H1 (cell line): Measurements from ENCODE around the gene GLIPR1. TPM values are rescaled to one million over a fixed set of nuclear protein-coding genes. Genes with fewer than 3 reads are reported as not detected.

Experiments used
- CTCF ChIA-PET: fragments of 300-600 bp; sonication (Branson Sonifier 250); formaldehyde crosslinking; loops from one replicate; lab custom pipeline; 2021; ENCODE audit not compliant: partially characterized antibody; lab: Charles Lee
- POLR2A ChIA-PET: fragments of 300-600 bp; sonication (Branson Sonifier 250); formaldehyde crosslinking; loops from one replicate; lab custom pipeline; 2021; ENCODE audit warnings: inconsistent platforms; ENCODE audit not compliant: partially characterized antibody; lab: Charles Lee
- DNase-seq, 2 experiments: peaks; one replicate each; pipeline versions ENCODE4 v3.0.0 to v3.0.0-alpha.2; 2010 to 2022; ENCODE audit warnings: low spot score in 2 of 2, low read depth in 1 of 2, mixed read lengths in 1 of 2
- FAIRE-seq: peaks from 2 replicates; lab custom pipeline; 2011; peaks lifted over from hg19 to GRCh38; lab: Jason Lieb, UNC
- H2AFZ ChIP-seq: 2 replicates; pipeline ENCODE4 v1.8.1; 2012; ENCODE audit warnings: low read length, inconsistent platforms
- H2AK5ac ChIP-seq: 2 replicates; pipeline ENCODE4 v1.6.1; 2013; ENCODE audit warnings: low read depth, low read length
- H2BK120ac ChIP-seq: replicated peaks from 2 replicates; pipeline ENCODE3; 2013; ENCODE audit warnings: low read depth, low read length, inconsistent platforms
- H2BK12ac ChIP-seq: 2 replicates; pipeline ENCODE4 v1.6.1; 2013; ENCODE audit warnings: low read depth, low read length
- H2BK15ac ChIP-seq: 2 replicates; pipeline ENCODE4 v1.6.1; 2013; ENCODE audit warnings: low read length
- H2BK20ac ChIP-seq: 2 replicates; pipeline ENCODE4 v1.6.1; 2013; ENCODE audit warnings: low read length
- H2BK5ac ChIP-seq: 2 replicates; pipeline ENCODE4 v1.6.1; 2013; ENCODE audit warnings: low read depth, low read length
- H3K14ac ChIP-seq: 2 replicates; pipeline ENCODE4 v1.6.1; 2013; ENCODE audit warnings: inconsistent platforms; ENCODE audit not compliant: insufficient read length
- H3K18ac ChIP-seq: 2 replicates; pipeline ENCODE4 v1.6.1; 2013; ENCODE audit warnings: low read length; ENCODE audit errors: extremely low read depth
- H3K23ac ChIP-seq: 2 replicates; pipeline ENCODE4 v1.6.1; 2013; ENCODE audit warnings: inconsistent platforms; ENCODE audit not compliant: insufficient read length
- H3K23me2 ChIP-seq: 2 replicates; pipeline ENCODE4 v1.6.1; 2013; ENCODE audit warnings: low read depth, low read length
- H3K27ac ChIP-seq: 2 replicates; pipeline ENCODE4 v1.6.1; 2011; ENCODE audit warnings: low read depth, low read length, inconsistent platforms
- H3K27me3 ChIP-seq, 4 experiments: replicated peaks in 1 of 4; 1 replicate in 1 of 4; 2 replicates in 3 of 4; pipeline versions ENCODE4 v1.6.1 to v1.8.1; 2011 to 2013; ENCODE audit warnings: low read length in 3 of 4, mild to moderate bottlenecking in 3 of 4, inconsistent platforms in 2 of 4, mixed read lengths in 2 of 4, moderate library complexity in 1 of 4; ENCODE audit not compliant: control insufficient read depth in 3 of 4, insufficient read depth in 3 of 4; ENCODE audit errors: extremely low read depth in 1 of 4
- H3K36me3 ChIP-seq, 4 experiments: 2 replicates each; pipeline versions ENCODE4 v1.6.1 to v1.8.1; 2011 to 2013; ENCODE audit warnings: mild to moderate bottlenecking in 4 of 4, low read length in 3 of 4, moderate library complexity in 2 of 4, control low read depth in 1 of 4, inconsistent platforms in 1 of 4; ENCODE audit not compliant: insufficient read depth in 4 of 4, control insufficient read depth in 2 of 4
- H3K4ac ChIP-seq: replicated peaks from 2 replicates; pipeline ENCODE3; 2013; ENCODE audit warnings: low read length, low read depth, mixed read lengths, inconsistent platforms; ENCODE audit not compliant: insufficient read length
- H3K4me1 ChIP-seq, 4 experiments: replicated peaks in 1 of 4; 1 replicate in 1 of 4; 2 replicates in 3 of 4; pipeline versions ENCODE4 v1.6.1 to v1.8.1; 2011 to 2013; ENCODE audit warnings: low read length in 3 of 4, inconsistent platforms in 2 of 4, mixed read lengths in 1 of 4; ENCODE audit not compliant: insufficient read depth in 4 of 4, control insufficient read depth in 3 of 4
- H3K4me2 ChIP-seq, 2 experiments: 2 replicates each; pipeline versions ENCODE4 v1.6.1 to v1.8.1; 2011 to 2013; ENCODE audit warnings: low read depth in 2 of 2, low read length in 2 of 2, control low read depth in 1 of 2, inconsistent platforms in 1 of 2, mild to moderate bottlenecking in 1 of 2; ENCODE audit not compliant: insufficient read depth in 1 of 2
- H3K4me3 ChIP-seq, 4 experiments: fragments of 200-600, 300-600 bp in 1 of 4; sonication (generic), shearing (Covaris generic), sonication (Bioruptor Twin) in 1 of 4; 2 replicates each; pipeline versions ENCODE4 v1.5.1 to v1.8.1; 2011 to 2016; ENCODE audit warnings: low read length in 4 of 4, low read depth in 3 of 4, control low read depth in 2 of 4, inconsistent platforms in 2 of 4, mild to moderate bottlenecking in 2 of 4, mixed read lengths in 1 of 4, moderate library complexity in 1 of 4; ENCODE audit not compliant: insufficient read depth in 2 of 4; ENCODE audit errors: extremely low read depth in 1 of 4
- H3K56ac ChIP-seq: replicated peaks from 2 replicates; pipeline ENCODE3; 2013; ENCODE audit warnings: low read depth, mild to moderate bottlenecking, mixed read lengths, low read length, inconsistent platforms; ENCODE audit not compliant: insufficient read length
- H3K79me1 ChIP-seq: 2 replicates; pipeline ENCODE4 v1.6.1; 2013; ENCODE audit warnings: low read depth, low read length, control low read depth
- H3K79me2 ChIP-seq, 2 experiments: 2 replicates each; pipeline versions ENCODE4 v1.6.1 to v1.8.1; 2012 to 2013; ENCODE audit warnings: low read length in 2 of 2, mild to moderate bottlenecking in 2 of 2, inconsistent platforms in 1 of 2; ENCODE audit not compliant: insufficient read depth in 2 of 2, control insufficient read depth in 1 of 2
- H3K9ac ChIP-seq, 4 experiments: replicated peaks in 1 of 4; 1 replicate in 1 of 4; 2 replicates in 3 of 4; pipeline versions ENCODE4 v1.6.1 to v1.8.1; 2011 to 2013; ENCODE audit warnings: low read depth in 3 of 4, low read length in 3 of 4, control low read depth in 2 of 4, mild to moderate bottlenecking in 2 of 4, moderate library complexity in 2 of 4, inconsistent platforms in 1 of 4; ENCODE audit errors: extremely low read depth in 1 of 4
- H3K9me3 ChIP-seq, 2 experiments: 2 replicates each; pipeline versions ENCODE4 v1.6.1 to v1.8.1; 2012 to 2013; ENCODE audit warnings: mild to moderate bottlenecking in 2 of 2, moderate library complexity in 2 of 2, control low read depth in 1 of 2, inconsistent platforms in 1 of 2, low read depth in 1 of 2, low read length in 1 of 2, mixed read lengths in 1 of 2; ENCODE audit not compliant: insufficient read depth in 2 of 2
- H4K20me1 ChIP-seq, 2 experiments: replicated peaks in 1 of 2; 2 replicates each; pipeline versions ENCODE3 to v1.8.1; 2011 to 2013; ENCODE audit warnings: inconsistent platforms in 2 of 2, low read length in 2 of 2, mild to moderate bottlenecking in 1 of 2; ENCODE audit not compliant: insufficient read depth in 2 of 2, control insufficient read depth in 1 of 2
- H4K5ac ChIP-seq: 2 replicates; pipeline ENCODE4 v1.6.1; 2013; ENCODE audit warnings: low read length, low read depth, mixed read lengths, inconsistent platforms; ENCODE audit not compliant: insufficient read length
- H4K8ac ChIP-seq: 2 replicates; pipeline ENCODE4 v1.8.0; 2013; ENCODE audit warnings: mild to moderate bottlenecking, moderate library complexity, low read length, inconsistent platforms; ENCODE audit not compliant: insufficient read depth; ENCODE audit errors: extremely low read depth
- H4K91ac ChIP-seq: replicated peaks from 2 replicates; pipeline ENCODE3; 2013; ENCODE audit warnings: low read length, mixed read lengths, inconsistent platforms; ENCODE audit not compliant: insufficient read length
- CBX8 ChIP-seq: fragments of 300-800, 300-1000 bp; sonication (generic); IDR thresholded peaks from 2 replicates; pipeline ENCODE4 v1.7.1; 2016; ENCODE audit warnings: low read depth, low read length, borderline replicate concordance
- CHD2 ChIP-seq: IDR thresholded peaks from 2 replicates; pipeline ENCODE4 v1.6.1; 2012; ENCODE audit warnings: low read length, improper control_type of control experiment
- E2F6 ChIP-seq: IDR thresholded peaks from 2 replicates; pipeline ENCODE4 v1.6.1; 2012; ENCODE audit warnings: inconsistent platforms
- EP300 ChIP-seq, 2 experiments: IDR thresholded peaks; 1 replicate in 1 of 2; 2 replicates in 1 of 2; pipeline ENCODE4 v1.6.1; 2011 to 2012; ENCODE audit warnings: low read depth in 2 of 2, low read length in 2 of 2, mild to moderate bottlenecking in 2 of 2, borderline replicate concordance in 1 of 2, inconsistent platforms in 1 of 2, moderate library complexity in 1 of 2
- GTF2F1 ChIP-seq: IDR thresholded peaks from 2 replicates; pipeline ENCODE4 v1.6.1; 2012; ENCODE audit warnings: low read depth, low read length, improper control_type of control experiment, borderline replicate concordance
- KDM4A ChIP-seq: IDR thresholded peaks from one replicate; pipeline ENCODE4 v1.7.1; 2012; ENCODE audit warnings: low read depth, mild to moderate bottlenecking, moderate library complexity, low read length, inconsistent platforms; ENCODE audit not compliant: severe bottlenecking
- MAFK ChIP-seq: IDR thresholded peaks from 2 replicates; pipeline ENCODE4 v1.6.1; 2012; ENCODE audit warnings: low read depth, mild to moderate bottlenecking, improper control_type of control experiment, low read length
- NANOG ChIP-seq: IDR thresholded peaks from 2 replicates; pipeline ENCODE4 v1.6.1; 2011; ENCODE audit warnings: low read length, low read depth, mild to moderate bottlenecking, inconsistent platforms; ENCODE audit not compliant: insufficient read depth, poor library complexity, severe bottlenecking
- RAD21 ChIP-seq, 2 experiments: IDR thresholded peaks in 1 of 2; conservative IDR thresholded peaks in 1 of 2; 2 replicates each; pipeline ENCODE4 v1.6.1; 2011; ENCODE audit warnings: low read depth in 2 of 2, low read length in 2 of 2, improper control_type of control experiment in 1 of 2, inconsistent platforms in 1 of 2, mild to moderate bottlenecking in 1 of 2, moderate library complexity in 1 of 2
- SIX5 ChIP-seq: IDR thresholded peaks from 2 replicates; pipeline ENCODE4 v1.6.1; 2011; ENCODE audit warnings: mild to moderate bottlenecking, low read depth, low read length
- WGBS, 2 experiments: shearing (Covaris generic) in 1 of 2; methylation state at CpG; one replicate each; pipeline versions ENCODE4 v1.1.6 to v1.1.7; 2013 to 2015; ENCODE audit warnings: low lambda C conversion rate in 2 of 2, mixed read lengths in 2 of 2, inconsistent platforms in 1 of 2, low coverage in 1 of 2, missing lambda C conversion rate in 1 of 2; ENCODE audit not compliant: insufficient replicate concordance in 2 of 2, insufficient coverage in 1 of 2, insufficient read length in 1 of 2; ENCODE audit errors: extremely low coverage in 1 of 2, missing lambda C conversion rate in 1 of 2; 5-methylcytosine and 5-hydroxymethylcytosine counted together
- polyA plus RNA-seq, 7 experiments: library from polyadenylated mRNA; depleted of rRNA in 3 of 7; stranded (reverse) in 5 of 7; unstranded in 2 of 7; fragments of >200 nt in 5 of 7; fragments of 200-250 nt in 2 of 7; gene quantifications; 1 replicate in 5 of 7; 2 replicates in 1 of 7; 4 replicates in 1 of 7; pipeline versions ENCODE4 v1.2.1 to v1.2.3, GENCODE V29; 2011 to 2013; ENCODE audit warnings: missing spikeins in 2 of 7, mixed read lengths in 2 of 7
- total RNA-seq: library from RNA; stranded (reverse); fragmentation: NEBNext Ultra II Directional; extraction: Animal tissue kit (Norgen Biotek cat#: 25700); gene quantifications from 2 replicates; pipeline ENCODE4 v1.2.1, GENCODE V29; 2021

GLIPR1 gene
- total and polyA plus RNA-seq, 2 of the 8 experiments (the other 6 are each of a cell fraction or from before 2014, with no cell fraction given), result 0.23 to 1.5 TPM

- 92% methylated on average over 5 of the region's 5 CpGs; no CpG with 5 or more reads in 1 of the 2 experiments for WGBS, 2 experiments
- no peak overlapping the region for H2BK20ac ChIP-seq
- CTCF ChIA-PET, result interaction anchor here (0.8 to 3.3 kb wide), 3 partner anchors 19 to 95 kb away, joined by 3 to 18 read pairs (median 4); no protein-coding TSS in a partner anchor
Observed at GRCh38 chr12:75455839-75456238, 24.7 kb upstream of the GLIPR1 start.

More at GRCh38 chr12:75455839-75456238, 24.7 kb upstream of the GLIPR1 start:
- Histone ChIP-seq H4K20me1 (no peaks in the 10 kb centered on the region), H3K36me3 (no peaks in the 10 kb centered on the region), H3K14ac (no peak overlapping the region), H3K27ac (no peak overlapping the region), H3K4me2 (no peak overlapping the region), H3K23ac (no peak overlapping the region), H3K9me3 (peaks cover 6 to 20% of the 10 kb centered on the region in 2 experiments; a peak in 3 of 4 replicates), H2BK12ac (no peak overlapping the region), H2BK5ac (no peak overlapping the region), H4K91ac (no peak overlapping the region), H3K79me1 (no peaks in the 10 kb centered on the region), H4K5ac (no peak overlapping the region), H3K9ac (no peak overlapping the region), H3K18ac (no peak overlapping the region), H4K8ac (no peak overlapping the region), H3K4me3 (no peak overlapping the region), H2AFZ (no peak overlapping the region), H3K4me1 (no peaks in the 10 kb centered on the region), H3K79me2 (no peaks in the 10 kb centered on the region), H3K56ac (no peak overlapping the region), H2BK120ac (no peak overlapping the region), H3K4ac (no peak overlapping the region), H2AK5ac (no peak overlapping the region), H3K23me2 (no peaks in the 10 kb centered on the region), H2BK15ac (no peak overlapping the region), H3K27me3 (no peaks in the 10 kb centered on the region)
- POLR2A ChIA-PET, result no interaction called here
- no peak for FAIRE-seq
- DNase-seq, result no peak
- no peak for TF ChIP-seq CBX8
- TF ChIP-seq RAD21 (IDR thresholded peaks at IDR 0.05 in 1 of 2, conservative IDR thresholded peaks at IDR 0.05 in 1 of 2; ENCODE audit: low read depth in 2 of 2, low read length in 2 of 2), result no peak
- TF ChIP-seq GTF2F1, result no peak
- TF ChIP-seq CHD2, result no peak
- no peak for TF ChIP-seq EP300 (IDR thresholded peaks at IDR 0.05; ENCODE audit: borderline replicate concordance in 1 of 2, low read depth in 2 of 2, low read length in 2 of 2)
- TF ChIP-seq MAFK, result no peak
- no peak for TF ChIP-seq KDM4A
- TF ChIP-seq SIX5, result no peak
- no peak for TF ChIP-seq NANOG
- TF ChIP-seq E2F6, result no peak
